ENCODE results near the gene KIDINS220. TPM values are rescaled to one million over a fixed set of nuclear protein-coding genes. Genes with fewer than 3 reads are reported as not detected.
A peak's percentile ranks its signal among the peaks of the same experiment; 100 is the strongest.

The KIDINS220 gene
- total RNA-seq, 1 donor from 2014 or later: 101 TPM

DNA sequence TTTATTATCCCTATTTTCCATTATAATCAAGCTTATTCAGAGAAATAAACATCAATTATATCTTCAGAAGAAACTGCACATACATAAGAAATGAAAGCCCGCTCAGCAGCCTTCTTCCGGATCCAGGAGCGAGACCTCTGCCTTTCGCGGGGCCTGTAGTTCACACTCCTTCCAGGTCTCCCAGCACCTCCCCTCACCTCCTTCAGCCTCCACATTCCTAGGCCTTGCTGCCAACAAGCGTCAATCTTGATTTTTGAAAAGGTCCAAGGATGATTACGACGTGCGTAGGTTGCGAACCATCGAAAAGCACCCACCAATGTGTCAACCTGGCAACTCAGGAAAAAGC is 355 bp upstream of the KIDINS220 start:
- no peak for DNase-seq (ENCODE audit: extremely low spot score, unreplicated experiment)
- H3K36me3 Mint-ChIP-seq (ENCODE audit: unreplicated experiment): no peaks in the 10 kb centered on the region
- H3K9me3 Mint-ChIP-seq (ENCODE audit: unreplicated experiment): no peaks in the 10 kb centered on the region
- H3K4me3 Mint-ChIP-seq (ENCODE audit: unreplicated experiment): peak overlapping the region; percentile 100
- no peak overlapping the region for H3K27ac Mint-ChIP-seq (ENCODE audit: unreplicated experiment)
- peaks cover 26% of the 10 kb centered on the region for H3K4me1 Mint-ChIP-seq (ENCODE audit: unreplicated experiment)
- TF ChIP-seq, protein P1, sequence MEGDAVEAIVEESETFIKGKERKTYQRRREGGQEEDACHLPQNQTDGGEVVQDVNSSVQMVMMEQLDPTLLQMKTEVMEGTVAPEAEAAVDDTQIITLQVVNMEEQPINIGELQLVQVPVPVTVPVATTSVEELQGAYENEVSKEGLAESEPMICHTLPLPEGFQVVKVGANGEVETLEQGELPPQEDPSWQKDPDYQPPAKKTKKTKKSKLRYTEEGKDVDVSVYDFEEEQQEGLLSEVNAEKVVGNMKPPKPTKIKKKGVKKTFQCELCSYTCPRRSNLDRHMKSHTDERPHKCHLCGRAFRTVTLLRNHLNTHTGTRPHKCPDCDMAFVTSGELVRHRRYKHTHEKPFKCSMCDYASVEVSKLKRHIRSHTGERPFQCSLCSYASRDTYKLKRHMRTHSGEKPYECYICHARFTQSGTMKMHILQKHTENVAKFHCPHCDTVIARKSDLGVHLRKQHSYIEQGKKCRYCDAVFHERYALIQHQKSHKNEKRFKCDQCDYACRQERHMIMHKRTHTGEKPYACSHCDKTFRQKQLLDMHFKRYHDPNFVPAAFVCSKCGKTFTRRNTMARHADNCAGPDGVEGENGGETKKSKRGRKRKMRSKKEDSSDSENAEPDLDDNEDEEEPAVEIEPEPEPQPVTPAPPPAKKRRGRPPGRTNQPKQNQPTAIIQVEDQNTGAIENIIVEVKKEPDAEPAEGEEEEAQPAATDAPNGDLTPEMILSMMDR (IDR thresholded peaks at IDR 0.05): no peak
- H3K27me3 Mint-ChIP-seq (ENCODE audit: unreplicated experiment): no peaks in the 10 kb centered on the region

DNA sequence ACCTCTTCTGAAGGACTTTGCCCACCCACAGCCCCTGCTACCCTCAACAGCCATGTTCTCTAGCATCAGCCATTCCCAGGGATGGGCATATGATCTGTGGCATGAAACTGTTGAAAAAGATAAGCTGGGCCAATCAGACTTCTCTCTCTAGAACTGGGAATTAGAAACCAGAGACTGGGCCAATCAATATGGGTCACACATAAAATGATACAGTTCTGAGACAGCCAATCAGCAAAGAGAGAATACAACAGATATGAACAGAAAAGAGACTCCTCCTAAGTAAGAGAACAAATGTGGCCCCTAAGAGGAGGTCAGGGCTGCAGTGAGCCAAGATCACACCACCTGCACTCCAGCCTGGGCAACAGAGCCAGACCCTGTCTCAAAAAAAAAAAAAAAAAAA is 2.1 kb downstream of the KIDINS220 start:
- TF ChIP-seq, protein P1 (IDR thresholded peaks at IDR 0.05): no peak
- no peaks in the 10 kb centered on the region for H3K36me3 Mint-ChIP-seq (ENCODE audit: unreplicated experiment)
- peak overlapping the region; percentile 100 for H3K4me3 Mint-ChIP-seq (ENCODE audit: unreplicated experiment)
- no peak overlapping the region for H3K27ac Mint-ChIP-seq (ENCODE audit: unreplicated experiment)
- H3K9me3 Mint-ChIP-seq (ENCODE audit: unreplicated experiment): no peaks in the 10 kb centered on the region
- no peaks in the 10 kb centered on the region for H3K27me3 Mint-ChIP-seq (ENCODE audit: unreplicated experiment)
- no peak for DNase-seq (ENCODE audit: extremely low spot score, unreplicated experiment)
- H3K4me1 Mint-ChIP-seq (ENCODE audit: unreplicated experiment): peaks cover 34% of the 10 kb centered on the region

DNA sequence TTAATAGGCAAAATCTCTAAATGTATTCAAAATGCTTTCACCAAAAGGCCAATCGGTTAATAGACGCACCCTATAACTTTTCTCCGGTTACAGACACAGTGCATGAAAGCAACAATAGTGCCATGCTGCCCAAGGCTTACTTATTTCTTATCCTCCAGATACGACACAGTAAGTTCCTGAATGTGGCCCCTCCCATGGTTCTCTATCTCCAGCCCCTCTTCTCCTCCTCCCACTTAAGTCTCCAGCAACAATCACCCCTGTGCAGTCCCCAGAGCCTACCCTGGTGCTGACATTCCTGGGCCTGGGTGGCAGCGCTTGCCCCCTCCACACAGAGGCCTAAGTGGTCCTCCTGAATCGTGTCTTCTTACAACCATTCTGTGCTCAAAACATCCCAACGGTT is 3.6 kb downstream of the KIDINS220 start:
- TF ChIP-seq, protein P1 (IDR thresholded peaks at IDR 0.05): no peak
- Mint-ChIP-seq H3K4me1 (ENCODE audit: unreplicated experiment) (peaks cover 39% of the 10 kb centered on the region), H3K27me3 (ENCODE audit: unreplicated experiment) (no peaks in the 10 kb centered on the region), H3K4me3 (ENCODE audit: unreplicated experiment) (no peak overlapping the region), H3K36me3 (ENCODE audit: unreplicated experiment) (no peaks in the 10 kb centered on the region), H3K27ac (ENCODE audit: unreplicated experiment) (no peak overlapping the region), H3K9me3 (ENCODE audit: unreplicated experiment) (no peaks in the 10 kb centered on the region)
- DNase-seq (ENCODE audit: extremely low spot score, unreplicated experiment): no peak

DNA sequence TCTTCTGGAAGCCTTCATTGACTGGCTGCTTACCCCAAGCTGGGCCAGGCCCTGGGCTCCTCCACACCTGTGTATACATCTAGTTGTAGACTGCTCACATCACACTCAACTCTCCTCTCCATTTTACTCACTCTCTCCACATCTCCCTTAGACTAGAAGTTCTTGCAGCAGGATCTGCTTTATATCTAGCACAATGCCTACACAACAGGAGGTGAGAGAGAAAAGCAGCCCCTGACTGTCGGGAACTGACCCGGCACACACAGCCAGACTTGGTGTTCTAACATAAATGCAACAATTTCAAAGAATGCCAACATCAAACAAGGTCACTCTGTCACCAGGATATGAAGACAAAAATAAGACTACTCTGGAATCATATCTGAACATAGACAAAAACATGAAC is 5.9 kb downstream of the KIDINS220 start:
- Mint-ChIP-seq H3K4me3 (ENCODE audit: unreplicated experiment) (no peak overlapping the region), H3K4me1 (ENCODE audit: unreplicated experiment) (peaks cover 43% of the 10 kb centered on the region), H3K36me3 (ENCODE audit: unreplicated experiment) (no peaks in the 10 kb centered on the region), H3K27me3 (ENCODE audit: unreplicated experiment) (no peaks in the 10 kb centered on the region), H3K27ac (ENCODE audit: unreplicated experiment) (no peak overlapping the region), H3K9me3 (ENCODE audit: unreplicated experiment) (no peaks in the 10 kb centered on the region)
- no peak for DNase-seq (ENCODE audit: extremely low spot score, unreplicated experiment)
- TF ChIP-seq, protein P1 (IDR thresholded peaks at IDR 0.05): no peak

DNA sequence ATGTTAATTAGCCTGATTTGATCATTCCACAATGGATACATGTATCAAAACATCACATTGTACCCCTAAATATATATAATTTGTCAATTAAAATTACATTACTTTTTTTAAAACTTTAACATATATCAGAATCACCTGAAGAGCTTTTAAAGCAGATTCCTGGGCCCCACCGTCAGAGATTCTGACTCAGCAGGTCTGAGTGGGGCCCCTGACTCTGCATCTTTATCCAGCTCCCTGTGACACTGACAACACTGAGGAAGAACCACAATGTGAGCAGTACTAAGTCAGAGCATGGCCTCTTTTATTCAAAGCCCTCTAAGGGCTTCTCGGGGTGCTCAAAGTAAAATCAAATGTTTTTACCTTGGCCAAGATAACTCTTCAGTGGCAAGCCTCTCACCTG is 9.7 kb downstream of the KIDINS220 start:
- Mint-ChIP-seq H3K4me1 (ENCODE audit: unreplicated experiment) (peaks cover 17% of the 10 kb centered on the region), H3K27me3 (ENCODE audit: unreplicated experiment) (no peaks in the 10 kb centered on the region), H3K9me3 (ENCODE audit: unreplicated experiment) (no peaks in the 10 kb centered on the region), H3K27ac (ENCODE audit: unreplicated experiment) (no peak overlapping the region), H3K4me3 (ENCODE audit: unreplicated experiment) (no peak overlapping the region), H3K36me3 (ENCODE audit: unreplicated experiment) (peaks cover 9% of the 10 kb centered on the region)
- TF ChIP-seq, protein P1 (IDR thresholded peaks at IDR 0.05): no peak
- DNase-seq (ENCODE audit: extremely low spot score, unreplicated experiment): no peak
